IPS-18c (cell line): ENCODE data around the gene NTPCR.
"Not testable (repeated sequence)": the region's sequence is repeated elsewhere in the genome, so short reads cannot be mapped to it uniquely, and the experiment has no call there.

Source experiments
- H3K4me3 ChIP-seq: 2 replicates; pipeline ENCODE4 v1.7.0; 2013; ENCODE audit warnings: low read depth, mild to moderate bottlenecking, low read length, moderate library complexity; ENCODE audit not compliant: insufficient read depth
- H3K9me3 ChIP-seq: one replicate; pipeline ENCODE4 v1.6.1; 2013; ENCODE audit warnings: mild to moderate bottlenecking, low read length, moderate library complexity; ENCODE audit not compliant: control insufficient read depth, insufficient read depth

NTPCR gene

DNA sequence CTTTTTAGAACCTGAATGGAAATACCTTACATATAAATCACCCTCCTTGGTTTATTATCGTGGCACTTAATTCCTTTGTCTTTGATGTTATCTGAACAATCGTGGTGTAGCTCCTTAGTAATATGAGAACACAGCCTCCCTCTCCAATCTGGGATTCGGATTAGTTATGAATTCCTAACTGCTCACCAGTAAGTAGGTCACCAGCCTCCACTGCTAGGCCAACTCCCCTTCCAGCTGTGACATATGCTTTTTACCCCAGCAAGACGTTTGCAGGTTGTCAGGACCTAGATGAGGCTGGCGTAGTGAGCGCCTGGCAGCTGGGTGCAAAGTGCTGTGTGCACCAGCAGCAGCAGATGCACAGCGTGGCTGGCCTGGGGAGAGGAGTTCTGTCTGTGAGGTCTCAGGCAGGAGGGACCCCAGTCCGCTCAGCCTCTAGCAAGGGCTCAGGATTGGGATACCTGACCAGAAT lies 38.2 kb downstream of the NTPCR start:
- Histone ChIP-seq H3K4me3 (no peak overlapping the region), H3K9me3 (peaks cover 5% of the 10 kb centered on the region)

- H3K4me3 ChIP-seq, result no peak overlapping the region
- H3K9me3 ChIP-seq, result peaks cover 13% of the 10 kb centered on the region
Observed at GRCh38 chr1:232990176-232991128, 40.0 kb downstream of the NTPCR start.

- H3K4me3 ChIP-seq, result no peak overlapping the region
- peaks cover 13% of the 10 kb centered on the region for H3K9me3 ChIP-seq
Observed at GRCh38 chr1:232991238-232991637, 40.8 kb downstream of the NTPCR start.

GRCh38 chr1:232992227-232992626 lies 41.8 kb downstream of the NTPCR start:
- peaks cover 13% of the 10 kb centered on the region for H3K9me3 ChIP-seq
- H3K4me3 ChIP-seq, result no peak overlapping the region

GRCh38 chr1:232993555-232993954 lies 43.1 kb downstream of the NTPCR start:
- Histone ChIP-seq H3K9me3 (peaks cover 13% of the 10 kb centered on the region), H3K4me3 (no peak overlapping the region)

- H3K4me3 ChIP-seq, result no peak overlapping the region
- H3K9me3 ChIP-seq, result peaks cover 11% of the 10 kb centered on the region
Observed at GRCh38 chr1:232995189-232995588, 44.8 kb downstream of the NTPCR start.

DNA sequence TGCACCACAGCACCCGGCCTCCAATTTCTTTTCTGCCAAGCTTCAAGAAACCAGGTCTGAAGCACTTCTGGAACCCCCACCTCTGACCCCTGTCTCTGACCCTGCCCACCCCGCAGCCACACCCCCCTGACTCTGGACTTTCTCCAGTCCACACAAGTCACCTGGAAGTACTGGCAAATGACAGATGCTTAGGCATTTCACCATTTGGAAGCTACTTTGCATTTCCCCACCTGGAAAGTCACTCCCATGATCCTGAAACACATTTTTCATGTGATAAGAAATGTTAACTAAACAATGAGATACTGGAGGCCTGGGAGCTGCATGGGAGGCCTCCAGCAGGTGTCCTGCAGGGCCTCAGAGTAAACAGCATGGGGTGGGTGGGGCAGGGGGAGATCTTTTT lies 45.7 kb downstream of the NTPCR start:
- Histone ChIP-seq H3K4me3 (no peak overlapping the region), H3K9me3 (peaks cover 11% of the 10 kb centered on the region)

DNA sequence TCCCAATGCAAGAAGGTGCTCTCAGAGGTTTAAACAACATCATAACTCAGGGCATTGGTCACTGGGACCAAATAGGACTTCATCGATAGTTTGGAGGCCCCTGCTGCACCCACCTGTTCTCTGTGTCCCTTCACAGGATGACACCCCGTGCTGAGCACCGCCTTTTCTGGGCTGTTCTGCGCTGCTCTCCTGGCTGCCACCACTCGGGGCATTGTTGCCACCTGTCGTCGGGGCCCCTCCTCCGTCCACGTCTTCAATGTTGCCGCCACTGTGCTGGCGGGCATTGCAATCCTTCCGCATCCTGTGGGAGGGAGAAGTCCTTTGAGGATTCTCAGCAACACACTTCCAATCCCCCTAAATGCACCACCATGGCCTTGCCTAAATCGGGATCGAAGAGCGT lies 47.7 kb downstream of the NTPCR start:
- Histone ChIP-seq H3K4me3 (no peak overlapping the region), H3K9me3 (peaks cover 11% of the 10 kb centered on the region)

DNA sequence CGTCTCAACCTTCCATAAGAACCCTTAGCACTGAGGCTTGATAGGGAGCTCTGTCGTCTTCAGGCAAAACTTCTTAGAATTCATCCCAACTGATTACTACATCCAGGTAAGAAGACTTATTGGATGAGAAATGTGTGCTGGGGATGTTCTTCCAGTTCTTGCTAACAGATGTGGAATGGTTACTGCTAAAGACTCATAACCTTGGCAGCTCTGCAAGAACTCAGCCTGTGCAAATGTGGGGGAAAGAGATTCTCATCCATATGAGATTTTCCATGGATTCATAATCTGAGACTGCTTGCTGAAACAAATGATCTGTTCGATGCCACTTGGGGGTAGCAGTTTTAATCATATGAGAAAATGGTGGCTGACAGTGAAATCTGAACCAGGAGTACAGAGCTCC lies 48.2 kb downstream of the NTPCR start:
- no peak overlapping the region for H3K4me3 ChIP-seq

DNA sequence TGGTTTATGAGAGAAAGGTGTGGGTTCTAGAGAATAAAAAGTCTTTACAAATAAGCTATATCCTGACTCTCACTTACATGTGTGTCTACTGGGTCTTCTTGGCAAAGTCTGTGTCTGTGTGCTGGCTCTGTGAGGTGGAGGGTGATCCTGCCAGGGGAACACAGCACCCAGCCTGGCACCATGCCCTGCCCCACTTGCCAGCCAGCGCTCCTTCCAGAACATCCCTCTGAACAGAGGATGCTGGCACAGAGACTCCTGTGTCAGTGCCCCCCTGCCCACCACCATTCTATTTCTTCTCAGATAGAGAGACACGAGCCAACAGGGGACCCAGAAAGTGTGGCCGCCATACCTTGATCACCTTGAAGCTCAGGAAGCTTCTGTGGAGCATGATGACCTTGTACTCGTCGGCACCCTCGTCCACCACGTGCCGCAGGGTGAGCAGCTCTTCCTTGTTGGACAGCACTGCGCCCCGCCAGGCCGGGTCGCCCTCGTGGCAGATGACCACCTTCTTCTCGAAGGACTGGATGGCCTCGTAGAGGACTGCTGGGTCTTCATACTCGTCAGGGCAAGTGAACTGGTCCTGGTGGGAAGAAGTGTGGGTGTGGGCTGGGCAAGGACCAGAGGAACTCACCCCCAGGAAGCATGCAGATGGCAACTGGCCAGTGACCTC lies 49.7 kb downstream of the NTPCR start:
- Histone ChIP-seq H3K4me3 (no peak overlapping the region), H3K9me3 (no peaks in the 10 kb centered on the region)

More for the DNA sequence above, 48.2 kb downstream of the NTPCR start:
- H3K9me3 ChIP-seq, result peaks cover 9% of the 10 kb centered on the region

DNA sequence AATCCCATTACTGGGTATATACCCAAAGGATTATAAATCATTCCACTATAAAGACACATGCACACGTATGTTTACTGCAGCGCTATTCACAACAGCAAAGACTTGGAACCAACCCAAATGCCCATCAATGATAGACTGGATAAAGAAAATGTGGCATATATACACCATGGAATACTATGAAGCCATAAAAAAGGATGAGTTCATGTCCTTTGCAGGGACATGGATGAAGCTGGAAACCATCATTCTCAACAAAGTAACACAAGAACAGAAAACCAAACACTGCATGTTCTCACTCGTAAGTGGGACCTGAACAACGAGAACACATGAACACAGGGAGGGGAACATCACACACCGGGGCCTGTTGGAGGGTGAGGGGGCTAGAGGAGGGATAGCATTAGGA lies 53.2 kb downstream of the NTPCR start:
- H3K4me3 ChIP-seq, H3K9me3 ChIP-seq: not testable (repeated sequence)

GRCh38 chr1:233004451-233004850 lies 54.0 kb downstream of the NTPCR start:
- Histone ChIP-seq H3K9me3 (no peaks in the 10 kb centered on the region), H3K4me3 (no peak overlapping the region)

DNA sequence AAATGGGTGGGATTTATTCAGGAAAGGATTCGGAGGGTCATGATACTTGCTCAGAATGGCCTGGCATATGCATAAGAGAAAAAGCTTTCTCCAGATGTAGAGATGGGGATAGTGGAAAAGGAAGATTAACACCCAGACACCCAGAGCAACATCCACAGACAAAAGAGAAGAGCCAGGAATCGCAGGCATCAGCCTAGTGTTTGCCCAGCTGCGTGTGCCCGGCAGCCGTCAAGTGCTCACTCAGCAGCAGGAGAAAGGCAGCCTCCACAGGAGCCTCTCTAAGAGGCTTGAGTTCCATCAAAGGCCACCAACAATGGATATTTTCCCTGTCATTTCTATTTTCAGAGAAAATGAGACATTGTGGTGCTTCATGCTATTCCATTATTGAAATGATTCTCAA lies 54.7 kb downstream of the NTPCR start:
- Histone ChIP-seq H3K4me3 (no peak overlapping the region), H3K9me3 (no peaks in the 10 kb centered on the region)

DNA sequence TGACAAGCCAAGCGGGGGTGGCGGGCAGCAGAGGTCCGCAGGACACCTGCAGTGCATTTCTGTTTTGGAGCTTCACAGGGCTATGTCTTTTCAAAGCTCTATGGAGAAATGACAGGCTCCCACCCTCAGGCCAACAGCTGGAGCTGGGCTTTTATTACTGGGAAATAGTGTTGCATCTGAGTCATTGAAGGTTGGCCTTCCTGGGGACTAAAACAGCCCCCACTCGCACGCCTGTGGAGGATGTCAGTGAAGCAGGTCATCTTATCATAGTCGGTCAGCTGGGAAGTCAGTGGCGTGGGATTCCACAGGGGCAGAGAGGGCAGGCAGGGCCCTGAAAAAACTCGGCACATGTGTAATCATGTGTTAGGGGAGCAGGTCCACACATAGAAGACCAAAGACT lies 55.3 kb downstream of the NTPCR start:
- Histone ChIP-seq H3K9me3 (no peaks in the 10 kb centered on the region), H3K4me3 (no peak overlapping the region)

DNA sequence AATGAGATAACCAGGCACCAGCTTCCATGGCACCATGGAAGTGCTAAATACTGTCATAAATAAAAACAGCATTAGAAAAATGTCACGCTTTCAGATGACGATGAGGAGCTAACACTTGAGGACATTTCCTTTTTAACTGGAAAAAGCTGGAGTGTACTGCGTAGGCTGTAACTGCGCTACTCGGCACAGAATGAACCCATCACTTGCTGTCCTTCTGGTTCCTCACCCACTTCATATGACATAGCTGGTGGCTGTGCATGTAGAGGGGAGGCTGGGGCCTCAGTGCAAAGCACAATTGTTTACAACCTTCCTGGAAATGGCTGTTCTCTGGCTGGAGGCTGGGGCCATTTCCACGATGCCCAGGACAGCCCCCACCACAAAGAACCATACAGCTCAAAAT lies 55.7 kb downstream of the NTPCR start:
- no peaks in the 10 kb centered on the region for H3K9me3 ChIP-seq
- H3K4me3 ChIP-seq, result no peak overlapping the region

DNA sequence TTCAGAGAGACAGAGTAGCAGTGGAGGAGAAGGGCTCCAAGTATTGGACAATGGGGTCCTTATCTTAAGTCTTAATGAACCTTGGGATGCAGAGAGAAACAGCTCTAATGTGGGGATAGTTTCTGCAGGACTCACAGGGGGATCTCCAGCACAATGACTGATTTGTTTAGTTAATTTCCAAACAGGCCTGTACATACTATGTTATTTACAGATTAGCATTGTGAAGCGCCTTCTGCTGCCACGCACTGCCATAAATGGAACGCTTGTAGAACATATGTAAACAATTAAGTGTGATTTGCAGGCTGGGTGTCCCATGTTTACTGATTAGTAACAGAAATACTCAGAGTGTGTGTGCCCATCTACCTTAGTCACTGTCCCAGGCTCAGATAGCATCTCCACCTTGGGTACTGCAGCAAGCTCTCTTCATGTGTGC lies 56.1 kb downstream of the NTPCR start:
- no peak overlapping the region for H3K4me3 ChIP-seq

GRCh38 chr1:233010146-233010545 lies 59.7 kb downstream of the NTPCR start:
- H3K4me3 ChIP-seq, result no peak overlapping the region
- no peaks in the 10 kb centered on the region for H3K9me3 ChIP-seq

More for the DNA sequence above, 56.1 kb downstream of the NTPCR start:
- H3K9me3 ChIP-seq, result no peaks in the 10 kb centered on the region

- Histone ChIP-seq H3K4me3 (no peak overlapping the region), H3K9me3 (no peaks in the 10 kb centered on the region)
Observed at GRCh38 chr1:233012021-233012420, 61.6 kb downstream of the NTPCR start.
